Endothelial cell of umbilical vein (primary cell): Measurements from ENCODE around the gene UBR4. TPM values are rescaled to one million over a fixed set of nuclear protein-coding genes. Genes with fewer than 3 reads are reported as not detected.

Experiments
- Bru-seq: library from RNA; stranded (reverse); fragments of 400-500 nt; gene quantifications from one replicate; lab custom pipeline; 2021; lab: Mats Ljungman, UMichigan
- BruChase-seq, 2 experiments: library from RNA; stranded (reverse); fragments of 400-500 nt; gene quantifications; one replicate each; lab custom pipeline; 2021; lab: Mats Ljungman, UMichigan
- BruUV-seq: library from RNA; stranded (reverse); fragments of 400-500 nt; replicated peaks from 2 replicates; lab custom pipeline; 2021; lab: Mats Ljungman, UMichigan
- CTCF ChIA-PET: fragments of 300-600, 350-600 bp; sonication (Branson Sonifier 250); formaldehyde crosslinking; loops from one replicate; lab custom pipeline; 2021; ENCODE audit warnings: antibody characterized with exemption, inconsistent platforms; lab: Charles Lee
- POLR2A ChIA-PET: fragments of 300-600, 350-600 bp; sonication (Branson Sonifier 250); formaldehyde crosslinking; loops from one replicate; lab custom pipeline; 2021; ENCODE audit warnings: antibody characterized with exemption, inconsistent platforms; lab: Charles Lee
- DNase-seq: peaks from one replicate; pipeline ENCODE4 v3.0.0-alpha.2; 2011; ENCODE audit warnings: low read depth, low spot score
- FAIRE-seq: peaks from 2 replicates; lab custom pipeline; 2011; peaks lifted over from hg19 to GRCh38; lab: Jason Lieb, UNC
- H2AFZ ChIP-seq: 2 replicates; pipeline ENCODE4 v1.6.0; 2012; ENCODE audit warnings: low read depth, low read length, control low read depth, inconsistent platforms
- H3K27ac ChIP-seq: 2 replicates; pipeline ENCODE4 v1.5.1; 2011; ENCODE audit warnings: low read depth, mild to moderate bottlenecking, control low read depth, low read length, moderate library complexity; ENCODE audit not compliant: insufficient read depth
- H3K27me3 ChIP-seq, 2 experiments: 2 replicates each; pipeline versions ENCODE4 v1.6.0 to v1.6.1; 2011; ENCODE audit warnings: low read length in 2 of 2, mixed read lengths in 1 of 2; ENCODE audit not compliant: control insufficient read depth in 2 of 2, insufficient read depth in 2 of 2
- H3K36me3 ChIP-seq, 2 experiments: 2 replicates in 1 of 2; 3 replicates in 1 of 2; pipeline ENCODE4 v1.5.1; 2011; ENCODE audit warnings: low read length in 2 of 2, mild to moderate bottlenecking in 1 of 2, moderate library complexity in 1 of 2; ENCODE audit not compliant: control insufficient read depth in 2 of 2, insufficient read depth in 2 of 2; ENCODE audit errors: extremely low read depth in 1 of 2
- H3K4me1 ChIP-seq: 3 replicates; pipeline ENCODE4 v1.5.1; 2011; ENCODE audit warnings: mild to moderate bottlenecking, low read length; ENCODE audit not compliant: control insufficient read depth, insufficient read depth; ENCODE audit errors: extremely low read depth
- H3K4me2 ChIP-seq: 2 replicates; pipeline ENCODE4 v1.6.1; 2011; ENCODE audit warnings: low read length, control low read depth, mixed read lengths; ENCODE audit not compliant: insufficient read depth
- H3K4me3 ChIP-seq, 3 experiments: fragments of 200-600 bp in 1 of 3; sonication (generic), shearing (Covaris generic) in 1 of 3; replicated peaks in 1 of 3; 2 replicates each; pipeline ENCODE4 v1.5.1; 2011 to 2016; ENCODE audit warnings: control low read depth in 3 of 3, low read length in 3 of 3, mild to moderate bottlenecking in 2 of 3, inconsistent platforms in 1 of 3, low read depth in 1 of 3, moderate library complexity in 1 of 3; ENCODE audit not compliant: insufficient read depth in 1 of 3
- H3K79me2 ChIP-seq: 2 replicates; pipeline ENCODE4 v1.6.0; 2012; ENCODE audit warnings: low read length, inconsistent platforms; ENCODE audit not compliant: control insufficient read depth, insufficient read depth
- H3K9ac ChIP-seq: replicated peaks from 2 replicates; pipeline ENCODE3; 2011; ENCODE audit warnings: low read length, control low read depth; ENCODE audit not compliant: insufficient read depth; ENCODE audit errors: extremely low read depth
- H3K9me1 ChIP-seq: replicated peaks from 3 replicates; pipeline ENCODE4 v1.6.0; 2011; ENCODE audit warnings: mild to moderate bottlenecking, low read length; ENCODE audit not compliant: control insufficient read depth, insufficient read depth; ENCODE audit errors: extremely low read depth
- H3K9me3 ChIP-seq: replicated peaks from 2 replicates; pipeline ENCODE4 v1.5.1; 2012; ENCODE audit warnings: low read length, inconsistent platforms; ENCODE audit not compliant: control insufficient read depth, insufficient read depth
- H4K20me1 ChIP-seq: replicated peaks from 2 replicates; pipeline ENCODE3; 2011; ENCODE audit warnings: mild to moderate bottlenecking, low read length; ENCODE audit not compliant: control insufficient read depth, insufficient read depth; ENCODE audit errors: extremely low read depth
- EZH2 ChIP-seq: IDR thresholded peaks from 2 replicates; pipeline ENCODE4 v1.6.1; 2012; ENCODE audit warnings: borderline replicate concordance, low read depth, mild to moderate bottlenecking, moderate library complexity, low read length, inconsistent platforms; ENCODE audit not compliant: severe bottlenecking
- FOS ChIP-seq: IDR thresholded peaks from 2 replicates; pipeline ENCODE4 v1.6.1; 2011; ENCODE audit warnings: mild to moderate bottlenecking, low read length, moderate library complexity, borderline replicate concordance; ENCODE audit not compliant: insufficient read depth
- MYC ChIP-seq: IDR thresholded peaks from one replicate; pipeline ENCODE4 v1.6.1; 2011; ENCODE audit warnings: mild to moderate bottlenecking, low read depth, low read length
- POLR2A ChIP-seq: IDR thresholded peaks from 2 replicates; pipeline ENCODE4 v1.6.1; 2012; ENCODE audit warnings: low read depth, mild to moderate bottlenecking, control low read depth, low read length
- POLR2AphosphoS5 ChIP-seq: IDR thresholded peaks from 2 replicates; pipeline ENCODE4 v1.6.1; 2012; ENCODE audit warnings: low read depth, mild to moderate bottlenecking, control low read depth, low read length, moderate library complexity; ENCODE audit not compliant: insufficient read depth
- dilution Hi-C: fragments of 300-500 bp; cut with MboI; formaldehyde crosslinking; loops from one replicate; pipeline ENCODE4 v1.15.0; 2019; ENCODE audit warnings: low sequenced_read_pairs; ENCODE audit not compliant: extremely low pct_ligation_motif_present
- intact Hi-C: fragments of 100-400 bp; cut with micrococcal nuclease; formaldehyde crosslinking; loops from one replicate; pipeline ENCODE4 v1.10.0; 2022
- long read RNA-seq: library from polyadenylated mRNA; stranded (forward); transcript quantifications from one replicate; pipeline ENCODE4 v2.0.0, GENCODE V29; 2021
- polyA minus RNA-seq, 3 experiments: library from RNA; depleted of rRNA, polyadenylated mRNA; stranded (reverse); fragments of >200 nt; gene quantifications; 1 replicate in 1 of 3; 2 replicates in 2 of 3; pipeline ENCODE4 v1.2.3, GENCODE V29; 2011
- polyA plus RNA-seq, 4 experiments: library from polyadenylated mRNA; depleted of rRNA in 3 of 4; stranded (reverse) in 3 of 4; unstranded in 1 of 4; fragments of >200 nt; gene quantifications; 2 replicates each; pipeline versions ENCODE4 v1.2.1 to v1.2.3, GENCODE V29; 2011 to 2012; ENCODE audit warnings: missing spikeins in 1 of 4
- total RNA-seq: library from RNA; stranded (reverse); gene quantifications from 2 replicates; pipeline ENCODE4 v1.2.3, GENCODE V29; 2021
- TF ChIP-seq, protein P1 (sequence below): IDR thresholded peaks from 2 replicates; pipeline ENCODE4 v1.6.1; 2011; ENCODE audit not compliant: insufficient read depth, insufficient read length

UBR4 gene
- 146 and 150 TPM in 2 replicates for total RNA-seq
- polyA plus RNA-seq: 125 and 128 TPM in 2 replicates
- polyA plus RNA-seq (2011; cell fraction: cytosol; rRNA removed): 90.6 and 93.1 TPM in 2 replicates
- 493 and 664 TPM in 2 replicates for polyA plus RNA-seq (2011; cell fraction: nucleus; rRNA removed)
- polyA plus RNA-seq (2012): 101 and 127 TPM in 2 replicates
- 252 and 266 TPM in 2 replicates for polyA minus RNA-seq
- polyA minus RNA-seq (2011; cell fraction: cytosol; rRNA and poly(A)+ RNA removed): 94.8 TPM
- polyA minus RNA-seq (2011; cell fraction: nucleus; rRNA and poly(A)+ RNA removed): 364 and 508 TPM in 2 replicates
- percentile 90 among the genes with signal in this experiment for Bru-seq, nascent RNA
- BruChase-seq, experiment 1, labeled RNA remaining after a 6-hour chase: percentile 94 among the genes with signal in this experiment
- percentile 92 among the genes with signal in this experiment for BruChase-seq, experiment 2, labeled RNA remaining after a 2-hour chase
- long read RNA-seq, transcript UBR4-203 (4 exons, 1,533 nt): major isoform, 14 of 54 reads
- long read RNA-seq, partial matches to known transcripts: 29 of 54 reads
- long read RNA-seq, other reads (novel, unspliced or antisense): 10 of 54 reads

DNA sequence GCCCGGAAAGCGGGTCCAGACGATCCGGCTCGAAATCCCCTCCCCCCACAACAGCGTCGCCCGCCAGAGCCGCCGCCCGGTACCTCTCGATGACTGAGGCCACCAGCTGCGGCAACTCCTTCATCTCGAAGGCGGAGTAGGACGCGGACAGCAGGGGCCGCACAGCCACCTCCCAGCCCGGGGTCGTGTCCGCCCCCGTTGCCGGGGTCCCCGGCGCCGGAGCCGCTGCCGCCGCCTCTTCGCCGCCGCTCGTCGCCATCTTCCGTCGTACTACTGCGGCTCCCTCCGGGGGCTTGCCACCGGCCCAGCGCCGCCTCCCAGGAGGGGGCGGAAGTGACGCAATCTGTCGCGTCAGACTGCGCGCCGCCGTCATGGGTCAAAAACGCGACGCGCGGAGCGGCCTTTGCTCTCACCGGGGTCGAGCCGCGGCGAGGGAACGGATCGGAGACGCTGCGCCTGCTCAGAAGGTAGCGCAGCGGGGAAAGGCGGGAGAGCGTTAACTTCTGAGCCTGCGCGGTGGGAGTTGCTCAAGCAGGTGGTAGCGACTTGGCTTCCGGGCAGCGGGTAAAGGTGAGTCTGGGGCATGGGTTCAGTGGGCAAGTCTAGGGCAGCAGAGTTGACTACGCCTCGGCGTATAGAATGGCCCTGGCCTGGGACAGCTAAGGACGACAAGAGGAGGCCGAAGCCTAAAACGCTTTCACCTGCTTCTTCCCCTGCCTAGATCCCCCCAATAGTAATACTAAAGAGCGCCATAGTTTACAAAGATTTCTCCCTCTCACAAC lies at the start of gene UBR4:
TSS of gene UBR4 (minus strand) at position 277 of the 782 bp plus-strand sequence. CDS start at position 259, 18 bp downstream.
- CTCF ChIA-PET: interaction anchor here (1.3 to 2.2 kb wide), 2 partner anchors 30 to 31 kb away, joined by 4 to 8 read pairs; no protein-coding TSS in a partner anchor
- Histone ChIP-seq H3K27ac (peak within 1 kb of the TSS; percentile 80), H4K20me1 (peaks cover 2% of the 10 kb centered on the region), H3K4me1 (peaks cover 22% of the 10 kb centered on the region), H3K9ac (peak within 1 kb of the TSS; percentile 91), H3K36me3 (peaks cover 2 to 6% of the 10 kb centered on the region in 2 experiments), H2AFZ (peak within 1 kb of the TSS; percentile 62), H3K9me1 (no peaks in the 10 kb centered on the region), H3K79me2 (peaks cover 81% of the 10 kb centered on the region), H3K27me3 (no peaks in the 10 kb centered on the region), H3K9me3 (no peaks in the 10 kb centered on the region), H3K4me3 (peak within 1 kb of the TSS; percentile 26 to 94 (median 81)), H3K4me2 (peak within 1 kb of the TSS; percentile 85)
- BruUV-seq: no TSS peak
- POLR2A ChIA-PET: no interaction called here
- DNase-seq (peak; percentile 96), FAIRE-seq (peak; percentile 78)
- dilution Hi-C loops: no loop called here
- intact Hi-C loops: loop anchor here (2.0 to 10.0 kb wide), 4 partner anchors 31 to 305 kb away; partner anchors contain the start of genes AKR7A2, ALDH4A1, EMC1 and MRTO4
- TF ChIP-seq POLR2AphosphoS5: peak; percentile 92
- TF ChIP-seq EZH2: no peak
- no peak for TF ChIP-seq FOS
- peak; percentile 38 for TF ChIP-seq MYC
- TF ChIP-seq POLR2A: peak; percentile 52
- TF ChIP-seq, protein P1, sequence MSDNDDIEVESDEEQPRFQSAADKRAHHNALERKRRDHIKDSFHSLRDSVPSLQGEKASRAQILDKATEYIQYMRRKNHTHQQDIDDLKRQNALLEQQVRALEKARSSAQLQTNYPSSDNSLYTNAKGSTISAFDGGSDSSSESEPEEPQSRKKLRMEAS: peak; percentile 53
